Activated T-cell treated with anti-CD3 and anti-CD28 coated beads, Interleukin-2, amount 50 U/mL, for 24 hours (primary cell): ENCODE measurements around the gene TBX10.
A peak's percentile ranks its signal among the peaks of the same experiment; 100 is the strongest.

Experiments used
- DNase-seq: peaks from one replicate; pipeline ENCODE4 v3.0.0-alpha.2; 2020
- H3K27ac Mint-ChIP-seq: 2 replicates; pipeline ENCODE4 v1.8.0; 2020; ENCODE audit warnings: mild to moderate bottlenecking, mixed read lengths
- H3K27me3 Mint-ChIP-seq: 2 replicates; pipeline ENCODE4 v1.8.0; 2020; ENCODE audit warnings: mixed read lengths
- H3K36me3 Mint-ChIP-seq: 2 replicates; pipeline ENCODE4 v1.8.0; 2020; ENCODE audit warnings: low read depth, mixed read lengths
- H3K4me1 Mint-ChIP-seq: 2 replicates; pipeline ENCODE4 v1.8.0; 2020; ENCODE audit warnings: low read depth, mixed read lengths
- H3K4me3 Mint-ChIP-seq: 2 replicates; pipeline ENCODE4 v1.8.0; 2020; ENCODE audit warnings: mild to moderate bottlenecking, moderate library complexity, mixed read lengths
- H3K9me3 Mint-ChIP-seq: 2 replicates; pipeline ENCODE4 v1.8.0; 2020; ENCODE audit warnings: mixed read lengths

Gene TBX10

DNA sequence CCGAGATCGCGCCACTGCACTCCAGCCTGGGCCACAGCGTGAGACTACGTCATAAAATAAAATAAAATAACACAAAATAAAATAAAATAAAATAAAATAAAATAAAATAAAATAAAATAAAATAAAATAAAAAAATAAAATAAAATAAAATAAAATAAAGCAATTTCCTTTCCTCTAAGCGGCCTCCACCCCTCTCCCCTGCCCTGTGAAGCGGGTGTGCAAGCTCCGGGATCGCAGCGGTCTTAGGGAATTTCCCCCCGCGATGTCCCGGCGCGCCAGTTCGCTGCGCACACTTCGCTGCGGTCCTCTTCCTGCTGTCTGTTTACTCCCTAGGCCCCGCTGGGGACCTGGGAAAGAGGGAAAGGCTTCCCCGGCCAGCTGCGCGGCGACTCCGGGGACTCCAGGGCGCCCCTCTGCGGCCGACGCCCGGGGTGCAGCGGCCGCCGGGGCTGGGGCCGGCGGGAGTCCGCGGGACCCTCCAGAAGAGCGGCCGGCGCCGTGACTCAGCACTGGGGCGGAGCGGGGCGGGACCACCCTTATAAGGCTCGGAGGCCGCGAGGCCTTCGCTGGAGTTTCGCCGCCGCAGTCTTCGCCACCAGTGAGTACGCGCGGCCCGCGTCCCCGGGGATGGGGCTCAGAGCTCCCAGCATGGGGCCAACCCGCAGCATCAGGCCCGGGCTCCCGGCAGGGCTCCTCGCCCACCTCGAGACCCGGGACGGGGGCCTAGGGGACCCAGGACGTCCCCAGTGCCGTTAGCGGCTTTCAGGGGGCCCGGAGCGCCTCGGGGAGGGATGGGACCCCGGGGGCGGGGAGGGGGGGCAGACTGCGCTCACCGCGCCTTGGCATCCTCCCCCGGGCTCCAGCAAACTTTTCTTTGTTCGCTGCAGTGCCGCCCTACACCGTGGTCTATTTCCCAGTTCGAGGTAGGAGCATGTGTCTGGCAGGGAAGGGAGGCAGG is 56.0 kb downstream of the TBX10 start, which contains the start of gene GSTP1:
Gene GSTP1, plus strand, starts transcription at position 566 of the 958 bp plus-strand sequence. Its CDS starts 32 bp downstream, at position 598.
- peaks cover 11% of the 10 kb centered on the region for H3K27me3 Mint-ChIP-seq
- H3K36me3 Mint-ChIP-seq = peaks cover 42% of the 10 kb centered on the region
- peaks cover 10% of the 10 kb centered on the region for H3K9me3 Mint-ChIP-seq
- H3K4me3 Mint-ChIP-seq = peak within 1 kb of the TSS; percentile 87
- DNase-seq = peak; percentile 90
- H3K4me1 Mint-ChIP-seq = peaks cover 50% of the 10 kb centered on the region
- H3K27ac Mint-ChIP-seq = peak within 1 kb of the TSS; percentile 94

GRCh38 chr11:67582011-67582410 is 57.6 kb downstream of the TBX10 start:
- H3K27ac Mint-ChIP-seq = no peak overlapping the region
- peaks cover 5% of the 10 kb centered on the region for H3K9me3 Mint-ChIP-seq
- H3K4me1 Mint-ChIP-seq = peaks cover 46% of the 10 kb centered on the region
- H3K27me3 Mint-ChIP-seq = peaks cover 17% of the 10 kb centered on the region
- no peak for DNase-seq
- peak overlapping the region; percentile 71 for H3K4me3 Mint-ChIP-seq
- peaks cover 30% of the 10 kb centered on the region for H3K36me3 Mint-ChIP-seq

DNA sequence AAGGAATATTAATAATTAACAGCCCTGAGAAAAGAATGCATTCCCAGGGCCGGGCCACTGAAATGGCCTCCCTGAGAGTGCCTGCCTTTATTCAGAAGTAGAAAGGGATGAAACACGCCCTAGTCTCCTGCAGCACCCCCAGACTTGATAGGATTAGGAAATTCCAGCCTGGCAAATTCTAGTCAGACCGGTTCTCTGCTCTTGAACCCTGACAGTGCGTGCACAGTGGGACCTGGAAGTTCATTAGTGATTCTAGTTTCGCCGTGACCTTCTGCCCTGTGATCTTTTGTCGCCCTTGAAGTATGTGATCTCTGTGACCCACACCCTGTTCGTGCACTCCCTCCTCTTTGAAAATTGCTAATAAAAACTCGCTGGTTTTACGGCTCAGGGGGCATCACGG is 58.1 kb downstream of the TBX10 start:
- DNase-seq = no peak
- H3K9me3 Mint-ChIP-seq = no peaks in the 10 kb centered on the region
- H3K36me3 Mint-ChIP-seq = peaks cover 25% of the 10 kb centered on the region
- no peak overlapping the region for H3K27ac Mint-ChIP-seq
- H3K4me1 Mint-ChIP-seq = peaks cover 42% of the 10 kb centered on the region
- H3K27me3 Mint-ChIP-seq = peaks cover 19% of the 10 kb centered on the region
- H3K4me3 Mint-ChIP-seq = no peak overlapping the region
